ENCODE measurements around the gene HSPA4.
"Not testable (repeated sequence)": the region's sequence is repeated elsewhere in the genome, so short reads cannot be mapped to it uniquely, and the experiment has no call there.

Gene HSPA4

GRCh38 chr5:133079048-133079447 is 27.2 kb downstream of the HSPA4 start:
- no peak for DNase-seq (ENCODE audit: low read depth)
- H3K4me3 ChIP-seq (ENCODE audit: control insufficient read depth, low read depth, low read length): no peak overlapping the region
- no peak for TF ChIP-seq CTCF (IDR thresholded peaks at IDR 0.05; ENCODE audit: control insufficient read depth, insufficient read depth, low read depth, low read length, missing control alignments)

- DNase-seq (ENCODE audit: low read depth): no peak
- no peak overlapping the region for H3K4me3 ChIP-seq (ENCODE audit: control insufficient read depth, low read depth, low read length)
- no peak for TF ChIP-seq CTCF (IDR thresholded peaks at IDR 0.05; ENCODE audit: control insufficient read depth, insufficient read depth, low read depth, low read length, missing control alignments)
Observed at GRCh38 chr5:133081036-133081435, 29.2 kb downstream of the HSPA4 start.

- no peak for TF ChIP-seq CTCF (IDR thresholded peaks at IDR 0.05; ENCODE audit: control insufficient read depth, insufficient read depth, low read depth, low read length, missing control alignments)
- DNase-seq (ENCODE audit: low read depth): no peak
- no peak overlapping the region for H3K4me3 ChIP-seq (ENCODE audit: control insufficient read depth, low read depth, low read length)
Observed at GRCh38 chr5:133081703-133082102, 29.9 kb downstream of the HSPA4 start.

GRCh38 chr5:133082128-133082527 is 30.3 kb downstream of the HSPA4 start:
- no peak overlapping the region for H3K4me3 ChIP-seq (ENCODE audit: control insufficient read depth, low read depth, low read length)
- DNase-seq (ENCODE audit: low read depth): no peak
- TF ChIP-seq CTCF (IDR thresholded peaks at IDR 0.05; ENCODE audit: control insufficient read depth, insufficient read depth, low read depth, low read length, missing control alignments): no peak

- TF ChIP-seq CTCF (IDR thresholded peaks at IDR 0.05; ENCODE audit: control insufficient read depth, insufficient read depth, low read depth, low read length, missing control alignments): no peak
- DNase-seq (ENCODE audit: low read depth): no peak
- H3K4me3 ChIP-seq (ENCODE audit: control insufficient read depth, low read depth, low read length): no peak overlapping the region
Observed at GRCh38 chr5:133083901-133084300, 32.1 kb downstream of the HSPA4 start.

- not testable (repeated sequence) for DNase-seq (ENCODE audit: low read depth); H3K4me3 ChIP-seq (ENCODE audit: control insufficient read depth, low read depth, low read length)
Observed at GRCh38 chr5:133085171-133085570, 33.4 kb downstream of the HSPA4 start.

- TF ChIP-seq CTCF (IDR thresholded peaks at IDR 0.05; ENCODE audit: control insufficient read depth, insufficient read depth, low read depth, low read length, missing control alignments): no peak
- DNase-seq (ENCODE audit: low read depth): no peak
Observed at GRCh38 chr5:133086366-133086875, 34.6 kb downstream of the HSPA4 start.

More at GRCh38 chr5:133086366-133086875, 34.6 kb downstream of the HSPA4 start:
- H3K4me3 ChIP-seq (ENCODE audit: control insufficient read depth, low read depth, low read length): no peak overlapping the region
